Medulla oblongata (tissue), 1 donor: Measurements from ENCODE around the gene ATG4C.
A peak's percentile ranks its signal among the peaks of the same experiment; 100 is the strongest.
"Not testable (repeated sequence)": the region's sequence is repeated elsewhere in the genome, so short reads cannot be mapped to it uniquely, and the experiment has no call there.

Experiments
- DNase-seq: peaks from one replicate; pipeline ENCODE4 v3.0.0-alpha.2; 2015; ENCODE audit errors: extremely low spot score

Gene ATG4C

GRCh38 chr1:62774971-62775595, 8.8 kb upstream of the ATG4C start:
- no peak for DNase-seq

GRCh38 chr1:62778208-62778607, 5.7 kb upstream of the ATG4C start:
- no peak for DNase-seq

- DNase-seq: no peak
Measured at GRCh38 chr1:62781841-62782543, 1.9 kb upstream of the ATG4C start.

GRCh38 chr1:62782544-62783212, 1.3 kb upstream of the ATG4C start:
- not testable (repeated sequence) for DNase-seq

GRCh38 chr1:62784509-62785365, 805 bp downstream of the ATG4C start:
- DNase-seq: peak; percentile 73

GRCh38 chr1:62790716-62791115, 6.8 kb downstream of the ATG4C start:
- DNase-seq: peak; percentile 65

GRCh38 chr1:62794053-62794452, 10.1 kb downstream of the ATG4C start:
- DNase-seq: no peak

- peak; percentile 40 for DNase-seq
Measured at GRCh38 chr1:62796221-62796620, 12.3 kb downstream of the ATG4C start.

- DNase-seq: no peak
Measured at GRCh38 chr1:62799688-62800087, 15.8 kb downstream of the ATG4C start.

GRCh38 chr1:62800281-62800680, 16.3 kb downstream of the ATG4C start:
- DNase-seq: peak; percentile 56

- DNase-seq: peak; percentile 78
Measured at GRCh38 chr1:62800825-62801306, 16.9 kb downstream of the ATG4C start.

GRCh38 chr1:62809788-62810187, 25.9 kb downstream of the ATG4C start:
- DNase-seq: no peak

- DNase-seq: peak; percentile 47
Measured at GRCh38 chr1:62810420-62811274, 26.7 kb downstream of the ATG4C start.

- no peak for DNase-seq
Measured at GRCh38 chr1:62823556-62823955, 39.6 kb downstream of the ATG4C start.

GRCh38 chr1:62826901-62827300, 43.0 kb downstream of the ATG4C start:
- no peak for DNase-seq

GRCh38 chr1:62827786-62828185, 43.9 kb downstream of the ATG4C start:
- DNase-seq: not testable (repeated sequence)

GRCh38 chr1:62832276-62832675, 48.3 kb downstream of the ATG4C start:
- DNase-seq: peak; percentile 56

GRCh38 chr1:62833529-62833928, 49.6 kb downstream of the ATG4C start:
- no peak for DNase-seq

GRCh38 chr1:62834400-62834961, 50.5 kb downstream of the ATG4C start:
- DNase-seq: no peak

GRCh38 chr1:62836856-62837540, 53.1 kb downstream of the ATG4C start:
- no peak for DNase-seq
